ENCODE measurements around the gene RNF168.

- TF ChIP-seq CTCF (IDR thresholded peaks at IDR 0.05) (no peak), POLR2A (IDR thresholded peaks at IDR 0.05) (no peak), EP300 (IDR thresholded peaks at IDR 0.05) (no peak)
These were observed 38.3 kb upstream of the RNF168 start for GRCh38 chr3:196541684-196542445.
